Measurements from ENCODE around the gene PTPN11. TPM values are rescaled to one million over a fixed set of nuclear protein-coding genes. Genes with fewer than 3 reads are reported as not detected.

Gene PTPN11
- total and polyA plus RNA-seq, 2 of the 8 experiments (the other 6 are each of a cell fraction or from before 2014, with no cell fraction given) = 28.3 to 133 TPM

GRCh38 chr12:112468046-112468445, 49.3 kb downstream of the PTPN11 start:
- Histone ChIP-seq H3K36me3 (ENCODE audit: control insufficient read depth in 2 of 4, insufficient read depth in 4 of 4, low read length in 3 of 4) (peaks cover 2 to 6% (median 2%) of the 10 kb centered on the region in 4 experiments; a peak in 2 of 8 replicates), H2BK12ac (ENCODE audit: low read depth, low read length) (no peak overlapping the region), H2AK5ac (ENCODE audit: low read depth, low read length) (no peak overlapping the region), H3K23ac (ENCODE audit: insufficient read length) (no peak overlapping the region), H4K5ac (ENCODE audit: insufficient read length, low read depth, low read length) (no peak overlapping the region), H3K79me1 (ENCODE audit: low read depth, low read length) (0 out of 2 replicates have a peak, but pooled peaks cover 2% of the 10 kb centered on the region), H2BK5ac (ENCODE audit: low read depth, low read length) (no peak overlapping the region), H4K8ac (ENCODE audit: extremely low read depth, insufficient read depth, low read length) (no peak overlapping the region), H3K56ac (replicated peaks; ENCODE audit: insufficient read length, low read depth, low read length) (no peak overlapping the region), H3K4me2 (ENCODE audit: insufficient read depth in 1 of 2, low read depth in 2 of 2, low read length in 2 of 2) (no peak overlapping the region), H3K4ac (replicated peaks; ENCODE audit: insufficient read length, low read depth, low read length) (no peak overlapping the region), H3K9ac (replicated peaks in 1 of 4; ENCODE audit: extremely low read depth in 1 of 4, low read depth in 3 of 4, low read length in 3 of 4) (no peak overlapping the region), H4K91ac (replicated peaks; ENCODE audit: insufficient read length, low read length) (no peak overlapping the region), H2BK20ac (ENCODE audit: low read length) (no peak overlapping the region), H3K23me2 (ENCODE audit: low read depth, low read length) (no peaks in the 10 kb centered on the region), H3K79me2 (ENCODE audit: control insufficient read depth in 1 of 2, insufficient read depth in 2 of 2, low read length in 2 of 2) (no peaks in the 10 kb centered on the region; a peak in 1 of 4 replicates), H2AFZ (ENCODE audit: low read length) (no peak overlapping the region), H3K4me3 (ENCODE audit: extremely low read depth in 1 of 4, insufficient read depth in 2 of 4, low read depth in 3 of 4, low read length in 4 of 4) (no peak overlapping the region), H4K20me1 (replicated peaks in 1 of 2; ENCODE audit: control insufficient read depth in 1 of 2, insufficient read depth in 2 of 2, low read length in 2 of 2) (peaks cover 0 to 5% of the 10 kb centered on the region in 2 experiments), H3K4me1 (replicated peaks in 1 of 4; ENCODE audit: control insufficient read depth in 3 of 4, insufficient read depth in 4 of 4, low read length in 3 of 4) (peaks cover 0 to 4% (median 0%) of the 10 kb centered on the region in 4 experiments; a peak in 1 of 7 replicates), H2BK15ac (ENCODE audit: low read length) (no peak overlapping the region), H2BK120ac (replicated peaks; ENCODE audit: low read depth, low read length) (no peak overlapping the region), H3K14ac (ENCODE audit: insufficient read length) (no peak overlapping the region), H3K27me3 (replicated peaks in 1 of 4; ENCODE audit: control insufficient read depth in 3 of 4, extremely low read depth in 1 of 4, insufficient read depth in 3 of 4, low read length in 3 of 4) (no peaks in the 10 kb centered on the region), H3K27ac (ENCODE audit: low read depth, low read length) (no peak overlapping the region), H3K9me3 (ENCODE audit: insufficient read depth in 2 of 2, low read depth in 1 of 2, low read length in 1 of 2) (no peaks in the 10 kb centered on the region), H3K18ac (ENCODE audit: extremely low read depth, low read length) (no peak overlapping the region)
- POLR2A ChIA-PET (ENCODE audit: partially characterized antibody) = no interaction called here
- CTCF ChIA-PET (ENCODE audit: partially characterized antibody) = no interaction called here
- no peak for FAIRE-seq
- TF ChIP-seq RXRA (IDR thresholded peaks at IDR 0.05; ENCODE audit: insufficient read depth, low read depth, low read length) = no peak
- TF ChIP-seq KDM1A (IDR thresholded peaks at IDR 0.05; ENCODE audit: borderline replicate concordance, low read length) = no peak
- TF ChIP-seq CTBP2 (IDR thresholded peaks at IDR 0.05; ENCODE audit: borderline replicate concordance, insufficient read depth, insufficient read length, low read length) = no peak
- no peak for TF ChIP-seq POU5F1 (IDR thresholded peaks at IDR 0.05; ENCODE audit: low read depth, low read length)
- no peak for TF ChIP-seq ZNF274 (IDR thresholded peaks at IDR 0.05; ENCODE audit: borderline replicate concordance, extremely low read depth, low read length)
- TF ChIP-seq ASH2L (IDR thresholded peaks at IDR 0.05; ENCODE audit: low read length) = no peak
- no peak for TF ChIP-seq EGR1 (IDR thresholded peaks at IDR 0.05; ENCODE audit: borderline replicate concordance, low read depth, low read length)
- TF ChIP-seq HDAC2 (IDR thresholded peaks at IDR 0.05; ENCODE audit: borderline replicate concordance in 1 of 2, low read depth in 2 of 2, low read length in 2 of 2) = no peak
- no peak for TF ChIP-seq PHF8 (conservative IDR thresholded peaks at IDR 0.05; ENCODE audit: low read depth, low read length)
- TF ChIP-seq CTCF (IDR thresholded peaks at IDR 0.05; ENCODE audit: control extremely low read depth in 1 of 3, insufficient read depth in 1 of 3, low read depth in 1 of 3, low read length in 3 of 3) = no peak
- no peak for TF ChIP-seq CREB1 (IDR thresholded peaks at IDR 0.05)
- TF ChIP-seq SP4 (IDR thresholded peaks at IDR 0.05; ENCODE audit: low read length) = no peak
- 94% methylated on average over 3 of the region's 3 CpGs; no CpG with 5 or more reads in 1 of the 2 experiments for WGBS, 2 experiments (ENCODE audit: extremely low coverage in 1 of 2, insufficient coverage in 1 of 2, insufficient read length in 1 of 2, insufficient replicate concordance in 2 of 2, low coverage in 1 of 2, low lambda C conversion rate in 2 of 2, missing lambda C conversion rate in 1 of 2)
- no peak for DNase-seq (ENCODE audit: low read depth in 1 of 2, low spot score in 2 of 2)
